Keratinocyte (primary cell): Measurements from ENCODE around the gene OR4C5.
"Not testable (repeated sequence)": the region's sequence is repeated elsewhere in the genome, so short reads cannot be mapped to it uniquely, and the experiment has no call there.

Experiments
- EZH2 ChIP-seq: IDR thresholded peaks from one replicate; pipeline ENCODE4 v1.6.1; 2012; ENCODE audit warnings: inconsistent platforms, mild to moderate bottlenecking, low read length, moderate library complexity
- TF ChIP-seq, protein P1 (sequence below), 3 experiments: IDR thresholded peaks in 1 of 3; conservative IDR thresholded peaks in 1 of 3; optimal IDR thresholded peaks in 1 of 3; 2 replicates in 2 of 3; 3 replicates in 1 of 3; pipeline versions ENCODE3 to v1.5.1; 2011; ENCODE audit warnings: low read length in 3 of 3, mild to moderate bottlenecking in 3 of 3, moderate library complexity in 2 of 3, control low read depth in 1 of 3, inconsistent platforms in 1 of 3; ENCODE audit not compliant: insufficient read depth in 2 of 3; ENCODE audit errors: extremely low read depth in 1 of 3

DNA sequence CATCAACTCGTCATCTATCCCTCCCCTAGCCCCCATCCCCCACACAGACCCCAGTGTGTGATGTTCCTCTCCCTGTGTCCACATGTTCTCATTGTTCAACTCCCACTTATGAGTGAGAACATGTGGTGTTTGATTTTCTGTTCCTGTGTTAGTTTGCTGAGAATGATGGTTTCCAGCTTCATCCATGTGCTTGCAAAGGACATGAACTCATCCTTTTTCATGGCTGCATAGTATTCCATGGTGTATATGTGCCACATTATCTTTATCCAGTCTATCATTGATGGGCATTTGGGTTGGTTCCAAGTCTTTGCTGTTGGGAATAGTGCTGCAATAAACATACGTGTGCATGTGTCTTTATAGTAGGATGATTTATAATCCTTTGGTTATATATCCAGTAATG, 23.8 kb downstream of the OR4C5 start:
- TF ChIP-seq, protein P1, sequence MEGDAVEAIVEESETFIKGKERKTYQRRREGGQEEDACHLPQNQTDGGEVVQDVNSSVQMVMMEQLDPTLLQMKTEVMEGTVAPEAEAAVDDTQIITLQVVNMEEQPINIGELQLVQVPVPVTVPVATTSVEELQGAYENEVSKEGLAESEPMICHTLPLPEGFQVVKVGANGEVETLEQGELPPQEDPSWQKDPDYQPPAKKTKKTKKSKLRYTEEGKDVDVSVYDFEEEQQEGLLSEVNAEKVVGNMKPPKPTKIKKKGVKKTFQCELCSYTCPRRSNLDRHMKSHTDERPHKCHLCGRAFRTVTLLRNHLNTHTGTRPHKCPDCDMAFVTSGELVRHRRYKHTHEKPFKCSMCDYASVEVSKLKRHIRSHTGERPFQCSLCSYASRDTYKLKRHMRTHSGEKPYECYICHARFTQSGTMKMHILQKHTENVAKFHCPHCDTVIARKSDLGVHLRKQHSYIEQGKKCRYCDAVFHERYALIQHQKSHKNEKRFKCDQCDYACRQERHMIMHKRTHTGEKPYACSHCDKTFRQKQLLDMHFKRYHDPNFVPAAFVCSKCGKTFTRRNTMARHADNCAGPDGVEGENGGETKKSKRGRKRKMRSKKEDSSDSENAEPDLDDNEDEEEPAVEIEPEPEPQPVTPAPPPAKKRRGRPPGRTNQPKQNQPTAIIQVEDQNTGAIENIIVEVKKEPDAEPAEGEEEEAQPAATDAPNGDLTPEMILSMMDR (optimal IDR thresholded peaks at IDR 0.05 in 1 of 3, IDR thresholded peaks at IDR 0.05 in 1 of 3, conservative IDR thresholded peaks at IDR 0.05 in 1 of 3; ENCODE audit: extremely low read depth in 1 of 3, insufficient read depth in 2 of 3, low read length in 3 of 3), result not testable (repeated sequence)
- not testable (repeated sequence) for TF ChIP-seq EZH2
